Measurements from ENCODE around the gene ABCC5. TPM values are rescaled to one million over a fixed set of nuclear protein-coding genes. Genes with fewer than 3 reads are reported as not detected.

ABCC5 gene
- total RNA-seq, 1 experiment from 2014 or later = 37.6 TPM

GRCh38 chr3:183988216-183988790 is 29.4 kb downstream of the ABCC5 start:
- Histone ChIP-seq H3K4ac (ENCODE audit: low read depth, low read length) (no peak overlapping the region), H4K8ac (replicated peaks; ENCODE audit: insufficient read length, low read depth, low read length) (no peak overlapping the region), H3K79me2 (ENCODE audit: insufficient read depth, low read length) (no peaks in the 10 kb centered on the region), H3K79me1 (ENCODE audit: insufficient read depth, low read depth, low read length, poor library complexity, severe bottlenecking) (no peaks in the 10 kb centered on the region), H2BK20ac (ENCODE audit: low read depth, low read length, poor library complexity, severe bottlenecking) (no peak overlapping the region), H3K23me2 (ENCODE audit: insufficient read length, low read depth, low read length, poor library complexity, severe bottlenecking) (no peaks in the 10 kb centered on the region), H3K56ac (ENCODE audit: insufficient read length, low read depth, low read length) (no peak overlapping the region), H3K9me3 (ENCODE audit: control insufficient read depth, low read depth, low read length) (no peaks in the 10 kb centered on the region), H3K18ac (ENCODE audit: insufficient read length, low read depth, low read length) (no peak overlapping the region), H3K27ac (ENCODE audit: insufficient read length, low read depth, low read length) (no peak overlapping the region), H3K14ac (ENCODE audit: insufficient read depth, low read length) (no peak overlapping the region), H2AFZ (ENCODE audit: low read length) (no peak overlapping the region), H4K5ac (ENCODE audit: insufficient read length, low read depth, low read length) (no peak overlapping the region), H2BK12ac (ENCODE audit: insufficient read length, low read depth, low read length) (no peak overlapping the region), H2BK15ac (ENCODE audit: low read depth, low read length) (no peak overlapping the region), H3K27me3 (ENCODE audit: insufficient read depth, low read length) (no peaks in the 10 kb centered on the region), H2BK5ac (ENCODE audit: insufficient read length, low read length) (no peak overlapping the region), H3K23ac (ENCODE audit: insufficient read length, low read depth, low read length) (no peak overlapping the region), H2BK120ac (ENCODE audit: low read depth, low read length, poor library complexity, severe bottlenecking) (no peak overlapping the region), H4K91ac (ENCODE audit: insufficient read length, low read depth, low read length) (no peak overlapping the region), H4K20me1 (ENCODE audit: control insufficient read depth, insufficient read depth, insufficient read length) (no peaks in the 10 kb centered on the region), H3K4me1 (ENCODE audit: insufficient read depth, low read length) (peaks cover 8% of the 10 kb centered on the region; the same call in 1 of the 2 replicates), H3K9ac (ENCODE audit: extremely low read depth, insufficient read length, low read length) (no peak overlapping the region), H2AK5ac (ENCODE audit: insufficient read length, low read length) (no peak overlapping the region), H3T11ph (ENCODE audit: low read length) (no peak overlapping the region), H3K4me2 (ENCODE audit: insufficient read depth, insufficient read length, low read length) (no peak overlapping the region)
- no peaks in the 10 kb centered on the region for H3K9me3 Mint-ChIP-seq
- no peak overlapping the region for H3K4me3 Mint-ChIP-seq
- H3K4me1 Mint-ChIP-seq = peaks cover 20 to 21% of the 10 kb centered on the region in 2 experiments
- no peak for TF ChIP-seq CTCF (conservative IDR thresholded peaks at IDR 0.05)
- peaks cover 15 to 34% (median 31%) of the 10 kb centered on the region in 3 experiments; a peak in 6 of 7 replicates for H3K36me3 Mint-ChIP-seq (ENCODE audit: insufficient read depth in 1 of 3, low read depth in 3 of 3)
- no peak for DNase-seq
- H3K27me3 Mint-ChIP-seq (ENCODE audit: low read depth) = no peaks in the 10 kb centered on the region
- WGBS (ENCODE audit: extremely low coverage, insufficient read length, low lambda C conversion rate) = no CpG with 5 or more reads among the region's 16 CpGs
- H3K27ac Mint-ChIP-seq = peak overlapping the region in 1 of 3 experiments; percentile 50; a peak in 2 of 7 replicates
